Mesendoderm (in vitro differentiated cells): ENCODE results near the gene FOSB.
A peak's percentile ranks its signal among the peaks of the same experiment; 100 is the strongest.

Experiments used
- DNase-seq: peaks from one replicate; pipeline ENCODE4 v3.0.0; 2013
- H2AK5ac ChIP-seq: 2 replicates; pipeline ENCODE4 v1.6.1; 2013; ENCODE audit warnings: low read length, inconsistent platforms
- H2BK120ac ChIP-seq: 2 replicates; pipeline ENCODE4 v1.6.1; 2013; ENCODE audit warnings: low read depth, mild to moderate bottlenecking, low read length, moderate library complexity, mixed read lengths
- H2BK15ac ChIP-seq: replicated peaks from 2 replicates; pipeline ENCODE4 v1.6.1; 2013; ENCODE audit warnings: low read depth, mild to moderate bottlenecking, moderate library complexity
- H2BK5ac ChIP-seq: 2 replicates; pipeline ENCODE4 v1.6.1; 2013; ENCODE audit warnings: low read length, inconsistent platforms
- H3K18ac ChIP-seq: 2 replicates; pipeline ENCODE4 v1.6.1; 2013; ENCODE audit warnings: mild to moderate bottlenecking, low read length, mixed read lengths
- H3K23ac ChIP-seq: one replicate; pipeline ENCODE4 v1.6.1; 2013; ENCODE audit warnings: low read length
- H3K27ac ChIP-seq: 2 replicates; pipeline ENCODE4 v1.5.1; 2013; ENCODE audit warnings: low read depth, mild to moderate bottlenecking, inconsistent platforms, low read length, moderate library complexity
- H3K27me3 ChIP-seq: 2 replicates; pipeline ENCODE4 v1.6.1; 2013; ENCODE audit warnings: low read length, control low read depth, mild to moderate bottlenecking, inconsistent platforms; ENCODE audit not compliant: insufficient read depth, poor library complexity
- H3K36me3 ChIP-seq: 2 replicates; pipeline ENCODE4 v1.6.1; 2013; ENCODE audit warnings: low read length, inconsistent platforms; ENCODE audit not compliant: control insufficient read depth, insufficient read depth
- H3K4ac ChIP-seq: one replicate; pipeline ENCODE4 v1.6.1; 2013; ENCODE audit warnings: low read depth, mild to moderate bottlenecking, low read length, moderate library complexity
- H3K4me1 ChIP-seq: 2 replicates; pipeline ENCODE4 v1.6.1; 2013; ENCODE audit warnings: low read depth, low read length, inconsistent platforms; ENCODE audit not compliant: control insufficient read depth
- H3K4me2 ChIP-seq: 2 replicates; pipeline ENCODE4 v1.6.1; 2013; ENCODE audit warnings: low read length
- H3K4me3 ChIP-seq: 2 replicates; pipeline ENCODE4 v1.5.1; 2013; ENCODE audit warnings: mild to moderate bottlenecking, low read length
- H3K56ac ChIP-seq: one replicate; pipeline ENCODE4 v1.6.1; 2013; ENCODE audit warnings: low read length
- H3K79me1 ChIP-seq: 2 replicates; pipeline ENCODE4 v1.6.1; 2013; ENCODE audit warnings: low read length, inconsistent platforms
- H3K79me2 ChIP-seq: 2 replicates; pipeline ENCODE4 v1.6.1; 2013; ENCODE audit warnings: mild to moderate bottlenecking, low read length; ENCODE audit not compliant: control insufficient read depth, insufficient read depth
- H3K9ac ChIP-seq: 2 replicates; pipeline ENCODE4 v1.6.1; 2013; ENCODE audit warnings: low read length, inconsistent platforms
- H4K5ac ChIP-seq: one replicate; pipeline ENCODE4 v1.6.1; 2013; ENCODE audit warnings: low read length
- H4K8ac ChIP-seq: one replicate; pipeline ENCODE4 v1.6.1; 2013; ENCODE audit warnings: low read depth, mild to moderate bottlenecking, control low read depth, low read length, moderate library complexity
- WGBS: extraction: QIAGEN DNeasy Blood & Tissue Kit; methylation state at CpG from one replicate; pipeline ENCODE4 v1.1.7; 2013; ENCODE audit warnings: low lambda C conversion rate, missing lambda C conversion rate; ENCODE audit not compliant: insufficient coverage; ENCODE audit errors: extremely low coverage; 5-methylcytosine and 5-hydroxymethylcytosine counted together

Gene FOSB

GRCh38 chr19:45477713-45478453 is 10.1 kb downstream of the FOSB start:
- Histone ChIP-seq H3K4me1 (no peaks in the 10 kb centered on the region), H2BK120ac (no peak overlapping the region), H2BK5ac (no peak overlapping the region), H4K5ac (no peak overlapping the region), H3K18ac (no peak overlapping the region), H4K8ac (no peak overlapping the region), H2AK5ac (no peak overlapping the region), H3K79me1 (no peaks in the 10 kb centered on the region), H2BK15ac (no peak overlapping the region), H3K4me2 (peak overlapping the region; percentile 7), H3K27me3 (no peaks in the 10 kb centered on the region), H3K23ac (no peak overlapping the region), H3K36me3 (no peaks in the 10 kb centered on the region), H3K4me3 (no peak overlapping the region), H3K79me2 (no peaks in the 10 kb centered on the region), H3K9ac (peak overlapping the region; percentile 14), H3K27ac (no peak overlapping the region), H3K56ac (no peak overlapping the region), H3K4ac (no peak overlapping the region)
- peak; percentile 67 for DNase-seq
- no CpG with 5 or more reads among the region's 12 CpGs for WGBS

GRCh38 chr19:45478454-45479238 is 10.8 kb downstream of the FOSB start:
- no peak overlapping the region for H2BK15ac ChIP-seq
- DNase-seq, result peak; percentile 98
- H3K23ac ChIP-seq, result no peak overlapping the region
- H3K4me1 ChIP-seq, result no peaks in the 10 kb centered on the region
- H4K5ac ChIP-seq, result no peak overlapping the region
- peak overlapping the region; percentile 59 for H3K9ac ChIP-seq
- H3K27ac ChIP-seq, result no peak overlapping the region
- no peak overlapping the region for H2AK5ac ChIP-seq
- H3K18ac ChIP-seq, result peak overlapping the region; percentile 34
- no peak overlapping the region for H4K8ac ChIP-seq
- H2BK120ac ChIP-seq, result no peak overlapping the region
- H3K4ac ChIP-seq, result no peak overlapping the region
- H3K36me3 ChIP-seq, result no peaks in the 10 kb centered on the region
- no peaks in the 10 kb centered on the region for H3K79me1 ChIP-seq
- H3K4me3 ChIP-seq, result peak overlapping the region; percentile 9
- peak overlapping the region; percentile 4 for H3K4me2 ChIP-seq
- no peak overlapping the region for H2BK5ac ChIP-seq
- WGBS, result no CpG with 5 or more reads among the region's 39 CpGs
- no peaks in the 10 kb centered on the region for H3K79me2 ChIP-seq
- no peaks in the 10 kb centered on the region for H3K27me3 ChIP-seq
- H3K56ac ChIP-seq, result peak overlapping the region; percentile 80

DNA sequence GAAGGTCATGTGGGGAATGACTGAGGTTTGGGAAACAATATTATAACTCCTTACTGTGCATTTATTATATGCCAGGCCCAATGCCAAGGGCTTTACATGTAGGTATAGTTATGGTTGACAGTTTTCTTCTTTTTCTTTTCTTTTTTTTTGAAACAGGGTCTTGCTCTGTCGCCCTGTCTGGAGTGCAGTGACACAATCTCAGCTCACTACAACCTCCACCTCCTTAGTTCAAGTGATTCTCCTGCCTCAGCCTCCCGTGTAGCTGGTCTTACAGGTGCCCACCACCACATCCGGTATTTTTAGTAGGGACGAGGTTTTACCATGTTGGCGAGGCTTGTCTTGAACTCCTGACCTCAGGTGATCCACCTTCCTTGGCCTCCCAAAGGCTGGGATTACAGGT is 15.2 kb downstream of the FOSB start:
- H2BK5ac ChIP-seq, result no peak overlapping the region
- H3K18ac ChIP-seq, result no peak overlapping the region
- no peak for DNase-seq
- H3K27me3 ChIP-seq, result no peaks in the 10 kb centered on the region
- no peak overlapping the region for H3K27ac ChIP-seq
- H3K9ac ChIP-seq, result no peak overlapping the region
- H3K4me1 ChIP-seq, result no peaks in the 10 kb centered on the region
- H3K23ac ChIP-seq, result no peak overlapping the region
- H3K4me3 ChIP-seq, result no peak overlapping the region
- H3K4ac ChIP-seq, result no peak overlapping the region
- WGBS, result no CpG with 5 or more reads among the region's 5 CpGs
- no peak overlapping the region for H4K8ac ChIP-seq
- H2BK15ac ChIP-seq, result no peak overlapping the region
- H2BK120ac ChIP-seq, result no peak overlapping the region
- no peaks in the 10 kb centered on the region for H3K36me3 ChIP-seq
- no peak overlapping the region for H4K5ac ChIP-seq
- H2AK5ac ChIP-seq, result no peak overlapping the region
- H3K79me1 ChIP-seq, result no peaks in the 10 kb centered on the region
- no peak overlapping the region for H3K4me2 ChIP-seq
- H3K79me2 ChIP-seq, result no peaks in the 10 kb centered on the region
- H3K56ac ChIP-seq, result no peak overlapping the region

- Histone ChIP-seq H2AK5ac (no peak overlapping the region), H3K4me3 (no peak overlapping the region), H3K23ac (no peak overlapping the region), H3K56ac (no peak overlapping the region), H3K27ac (no peak overlapping the region), H3K4me1 (no peaks in the 10 kb centered on the region), H2BK5ac (no peak overlapping the region), H3K79me2 (no peaks in the 10 kb centered on the region), H2BK120ac (no peak overlapping the region), H3K18ac (no peak overlapping the region), H4K8ac (no peak overlapping the region), H2BK15ac (no peak overlapping the region), H3K4ac (no peak overlapping the region), H3K36me3 (no peaks in the 10 kb centered on the region), H3K79me1 (no peaks in the 10 kb centered on the region), H4K5ac (no peak overlapping the region), H3K9ac (no peak overlapping the region), H3K4me2 (no peak overlapping the region), H3K27me3 (no peaks in the 10 kb centered on the region)
- WGBS, result no CpG with 5 or more reads among the region's 13 CpGs
- DNase-seq, result no peak
Observed at GRCh38 chr19:45484273-45484945, 16.6 kb downstream of the FOSB start.

DNA sequence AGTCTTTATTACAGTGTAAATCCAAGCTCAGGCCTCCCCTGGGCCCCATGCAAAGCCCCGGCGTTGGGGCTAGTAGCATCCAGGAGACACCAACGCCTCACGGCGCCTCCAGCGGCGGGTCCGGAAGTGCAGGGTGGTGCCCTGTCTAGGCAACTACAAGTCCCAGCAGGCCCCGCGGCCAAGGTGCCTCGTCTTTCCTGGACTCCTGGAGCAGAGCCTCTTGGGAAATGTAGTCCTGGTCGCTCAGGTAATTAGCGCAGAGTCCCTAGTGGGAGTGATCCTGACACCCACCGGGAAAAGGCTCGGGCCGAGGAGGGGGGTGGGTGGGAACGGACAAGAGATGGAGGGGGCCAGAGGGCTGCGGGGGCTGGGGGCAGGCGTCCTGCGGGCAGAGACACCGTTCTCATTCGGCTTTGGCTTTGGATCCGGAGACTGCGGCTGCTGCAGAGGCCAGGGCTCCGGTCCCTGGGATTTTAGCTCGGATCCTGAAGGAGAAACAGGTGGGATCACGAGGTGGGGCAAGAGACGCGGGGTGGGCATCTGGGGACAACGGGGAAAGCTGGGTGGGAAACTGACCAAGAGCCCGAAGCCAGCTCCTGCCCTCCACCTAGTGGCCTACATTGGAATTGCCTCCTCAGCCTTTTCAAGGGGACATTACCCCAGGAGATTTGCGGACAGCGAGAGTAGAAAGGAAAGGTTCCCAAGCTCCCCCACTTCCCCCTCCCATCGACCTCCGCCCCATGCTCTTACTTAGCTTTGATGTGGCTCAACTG is 17.7 kb downstream of the FOSB start:
- no peak overlapping the region for H2BK15ac ChIP-seq
- no peak overlapping the region for H4K5ac ChIP-seq
- H4K8ac ChIP-seq, result no peak overlapping the region
- peak overlapping the region; percentile 94 for H3K18ac ChIP-seq
- H3K27ac ChIP-seq, result no peak overlapping the region
- no peak overlapping the region for H2AK5ac ChIP-seq
- peak overlapping the region; percentile 76 for H3K4me2 ChIP-seq
- peak overlapping the region; percentile 76 for H3K56ac ChIP-seq
- H3K4me3 ChIP-seq, result peak overlapping the region; percentile 33
- H3K79me1 ChIP-seq, result no peaks in the 10 kb centered on the region
- no peaks in the 10 kb centered on the region for H3K36me3 ChIP-seq
- H3K23ac ChIP-seq, result no peak overlapping the region
- peak overlapping the region; percentile 69 for H3K9ac ChIP-seq
- no peaks in the 10 kb centered on the region for H3K79me2 ChIP-seq
- H3K4me1 ChIP-seq, result no peaks in the 10 kb centered on the region
- H2BK120ac ChIP-seq, result no peak overlapping the region
- no CpG with 5 or more reads among the region's 35 CpGs for WGBS
- H2BK5ac ChIP-seq, result no peak overlapping the region
- peak; percentile 97 for DNase-seq
- H3K4ac ChIP-seq, result peak overlapping the region; percentile 58
- H3K27me3 ChIP-seq, result no peaks in the 10 kb centered on the region
